GM21619 (cell line): ENCODE measurements around the gene DUSP23.

ENCODE experiments used
- ATAC-seq: cut with Tn5 transposase; IDR thresholded peaks from one replicate; pipeline ENCODE4 v1.9.1; 2021; ENCODE audit not compliant: unreplicated experiment

Gene DUSP23

DNA sequence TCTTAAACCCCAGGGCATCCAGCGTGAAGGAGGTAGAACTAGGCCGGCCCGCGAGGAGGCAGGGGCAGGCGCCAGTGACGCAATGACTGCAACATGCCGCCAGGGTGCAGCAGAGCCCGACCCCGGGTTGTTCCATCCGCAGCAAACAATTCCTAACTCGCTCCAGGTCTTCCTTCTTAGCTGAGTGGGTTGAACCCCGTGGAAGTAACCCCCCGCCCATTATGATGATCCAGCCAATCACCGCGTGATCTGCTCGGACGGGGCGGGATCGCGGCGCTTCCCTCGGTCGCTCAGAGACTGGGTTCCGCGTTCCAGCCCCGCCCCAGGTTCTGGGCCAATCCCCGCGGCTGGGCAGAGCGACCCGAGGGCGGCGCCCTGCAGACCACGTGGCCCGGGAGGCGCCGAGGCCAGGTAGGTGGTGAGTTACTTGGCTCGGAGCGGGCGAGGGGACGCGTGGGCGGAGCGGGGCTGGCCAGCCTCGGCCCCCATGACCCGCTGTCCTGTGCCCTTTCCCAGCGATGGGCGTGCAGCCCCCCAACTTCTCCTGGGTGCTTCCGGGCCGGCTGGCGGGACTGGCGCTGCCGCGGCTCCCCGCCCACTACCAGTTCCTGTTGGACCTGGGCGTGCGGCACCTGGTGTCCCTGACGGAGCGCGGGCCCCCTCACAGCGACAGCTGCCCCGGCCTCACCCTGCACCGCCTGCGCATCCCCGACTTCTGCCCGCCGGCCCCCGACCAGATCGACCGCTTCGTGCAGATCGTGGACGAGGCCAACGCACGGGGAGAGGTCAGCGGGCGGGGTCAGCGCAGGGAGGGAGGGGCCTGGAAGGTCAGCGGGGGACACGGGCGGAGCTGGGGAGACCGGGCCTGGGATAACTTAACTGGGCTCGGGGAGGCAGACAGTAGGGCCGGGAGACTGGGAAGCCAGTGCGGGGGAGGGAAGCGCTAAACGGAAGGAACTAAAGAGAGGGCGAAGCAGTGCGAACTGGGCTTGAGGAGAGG, at the start of gene DUSP23:
DUSP23 (plus strand) TSS at position 380 of the 1,000 bp plus-strand sequence; CDS start at position 519, 139 bp downstream.
- peak; percentile 98 for ATAC-seq

DNA sequence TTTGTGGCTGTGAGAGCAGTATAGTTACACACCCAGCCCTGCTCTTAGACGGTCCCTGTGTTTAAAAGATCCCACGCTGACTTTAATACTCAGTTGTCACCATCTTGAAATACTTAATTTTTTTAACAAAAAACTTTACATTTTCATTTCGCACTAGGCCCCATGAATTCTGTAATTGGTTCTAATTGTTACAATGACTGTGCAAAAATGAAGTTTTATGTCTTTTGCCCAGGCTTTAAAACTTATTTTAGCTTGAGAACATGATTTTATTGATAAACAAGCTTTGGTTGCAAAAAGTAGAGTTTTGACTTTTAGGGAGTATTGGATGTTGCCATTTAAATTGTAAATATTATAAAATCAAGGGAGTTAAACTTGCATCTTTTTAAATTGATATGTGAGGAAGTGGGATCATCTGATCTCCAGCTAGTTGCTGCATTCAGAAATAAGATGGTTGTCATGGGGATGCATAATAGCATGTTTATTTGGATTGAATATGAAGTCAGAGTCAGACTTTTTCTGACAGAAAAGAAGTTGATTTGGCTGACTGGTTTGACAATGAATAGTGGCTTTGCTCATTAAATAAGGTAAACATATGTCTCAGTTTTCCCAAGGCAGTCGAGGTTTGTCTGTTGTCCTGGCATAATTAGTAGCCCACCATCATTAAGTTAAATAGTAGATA, 43.4 kb upstream of the DUSP23 start:
- ATAC-seq, result no peak

DNA sequence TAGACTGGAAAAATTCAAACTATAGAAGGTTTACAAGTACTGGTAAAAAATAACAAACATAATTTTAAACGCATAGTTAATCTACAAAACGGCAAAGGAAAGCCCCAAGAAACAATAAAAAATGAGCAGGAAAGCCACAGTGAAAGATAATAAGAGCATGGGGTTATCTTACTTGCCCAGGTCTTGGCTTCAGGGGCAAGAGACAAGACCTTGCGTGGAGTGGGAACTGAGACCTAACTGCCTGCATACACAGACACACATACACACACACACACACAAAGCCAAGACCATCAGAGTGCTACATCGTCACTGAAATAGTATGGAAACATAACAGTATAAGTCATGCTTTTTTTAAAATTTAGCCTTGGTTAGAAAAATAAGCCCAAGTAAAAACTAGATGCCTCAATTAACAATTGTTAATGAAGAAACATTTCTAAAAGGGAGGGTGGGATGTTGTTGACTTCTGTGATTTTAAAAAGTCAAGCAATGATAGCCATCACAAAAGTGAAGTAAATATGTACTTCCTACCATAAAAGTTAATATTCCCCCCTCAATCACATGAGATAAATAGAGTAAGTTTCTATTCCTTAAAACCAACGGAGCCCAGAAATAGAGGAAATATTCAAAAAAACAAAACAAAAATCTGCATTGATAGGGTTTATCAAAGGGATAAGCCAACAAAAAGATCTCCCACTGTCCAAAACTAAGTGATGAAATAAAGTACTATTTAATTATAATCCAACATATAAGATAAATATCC, 36.9 kb upstream of the DUSP23 start:
- no peak for ATAC-seq

DNA sequence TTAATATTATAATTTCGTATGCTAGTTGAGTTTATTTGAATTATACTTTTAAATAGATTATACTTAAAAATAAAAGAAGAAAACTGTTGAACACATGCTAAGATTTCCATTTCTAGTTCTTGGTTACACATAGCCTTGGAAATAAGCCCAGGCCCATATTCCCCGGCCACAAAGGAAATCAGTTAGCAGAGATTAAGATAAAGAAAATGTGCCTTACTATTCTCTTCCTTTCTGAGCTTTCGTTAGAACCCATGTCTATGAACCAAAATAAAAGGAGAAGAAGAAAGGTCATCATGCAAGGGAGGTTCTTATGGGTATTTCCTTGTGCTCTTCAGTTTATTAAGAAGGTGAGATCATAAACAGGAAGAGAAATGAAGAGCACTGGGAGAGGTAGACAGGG, 34.1 kb upstream of the DUSP23 start:
- no peak for ATAC-seq

GRCh38 chr1:159748370-159748769, 32.4 kb upstream of the DUSP23 start:
- no peak for ATAC-seq

GRCh38 chr1:159749630-159750029, 31.1 kb upstream of the DUSP23 start:
- no peak for ATAC-seq

- ATAC-seq, result no peak
These were observed 30.1 kb upstream of the DUSP23 start for GRCh38 chr1:159750621-159751020.

DNA sequence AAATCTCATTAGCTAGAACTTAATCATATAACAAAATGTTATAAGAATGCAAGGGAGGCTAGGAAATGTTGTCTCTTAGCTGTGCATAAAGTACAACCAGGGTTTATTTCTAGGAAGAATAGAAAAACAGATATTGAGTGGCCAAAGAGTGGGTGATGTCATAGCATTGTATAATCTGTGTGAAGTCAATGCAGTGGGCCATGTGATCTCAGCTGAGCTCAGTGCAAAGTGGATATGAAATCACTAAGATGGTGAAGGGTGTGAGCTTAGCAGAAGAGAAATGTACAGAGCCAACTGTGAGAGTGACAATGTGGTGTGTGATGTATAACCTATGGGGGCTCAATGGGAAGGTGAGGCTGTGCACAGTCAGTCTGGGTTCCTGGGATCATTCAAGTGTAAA, 29.7 kb upstream of the DUSP23 start:
- no peak for ATAC-seq

GRCh38 chr1:159752135-159752580, 28.6 kb upstream of the DUSP23 start:
- no peak for ATAC-seq

- ATAC-seq, result no peak
These were observed 27.4 kb upstream of the DUSP23 start for GRCh38 chr1:159753386-159753785.

GRCh38 chr1:159755451-159756007, 25.2 kb upstream of the DUSP23 start:
- ATAC-seq, result no peak

DNA sequence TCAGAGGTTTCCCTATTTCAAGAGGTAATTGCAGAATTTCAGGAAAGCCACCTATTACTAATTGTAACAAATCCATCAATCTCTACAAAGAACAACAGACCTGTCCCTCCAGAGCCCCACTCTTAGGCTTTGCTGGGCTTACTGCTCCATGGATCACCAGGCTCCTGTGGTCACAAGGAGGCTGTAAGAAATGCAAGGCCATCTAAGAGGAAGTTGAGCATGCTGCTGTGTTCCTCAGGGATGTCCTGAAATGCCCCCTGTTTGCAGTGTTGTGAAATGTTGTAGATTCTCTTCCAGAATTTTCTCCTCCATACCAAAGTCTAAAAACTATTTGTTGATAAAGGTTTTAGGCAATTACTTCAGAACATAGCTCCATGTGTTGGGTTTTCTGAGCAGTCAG, 24.4 kb upstream of the DUSP23 start:
- ATAC-seq, result no peak

GRCh38 chr1:159763686-159764085, 17.1 kb upstream of the DUSP23 start:
- no peak for ATAC-seq

- ATAC-seq, result no peak
These were observed 15.0 kb upstream of the DUSP23 start for GRCh38 chr1:159765806-159766205.

DNA sequence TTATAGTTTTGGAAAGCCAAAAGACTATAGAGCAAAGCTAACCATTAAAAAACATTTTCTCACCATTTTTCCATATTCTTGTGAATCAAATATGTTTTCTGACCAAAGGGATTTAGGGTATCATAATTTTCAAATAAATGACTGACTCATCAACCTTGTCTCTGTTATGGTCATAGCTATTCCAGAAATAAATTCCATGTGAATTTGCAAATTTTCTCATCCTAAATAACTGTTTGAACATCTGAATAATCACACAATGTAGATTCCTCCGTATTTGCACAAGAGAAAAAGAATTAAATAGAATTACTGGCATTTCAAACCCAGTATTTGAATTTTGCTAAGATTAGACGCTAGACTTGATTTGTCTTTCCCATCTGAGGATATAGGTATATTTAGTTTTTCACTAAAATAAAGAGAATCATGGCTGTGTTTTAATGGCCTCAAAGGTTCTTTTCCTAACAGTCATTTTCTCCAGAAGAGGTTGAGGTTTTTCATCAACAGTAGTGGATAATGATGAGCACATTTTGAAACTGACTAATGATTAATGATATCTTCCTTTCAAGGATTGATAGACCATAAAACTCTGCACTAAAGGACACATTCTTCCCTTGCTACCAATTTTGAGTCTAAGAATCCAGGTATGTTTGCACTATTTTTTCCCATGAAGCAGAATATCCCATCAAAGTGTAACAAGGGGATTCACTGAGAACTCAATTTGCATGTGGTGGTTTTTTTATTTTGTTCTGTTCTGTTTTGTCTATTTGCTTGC, 9.5 kb upstream of the DUSP23 start:
- ATAC-seq, result no peak

DNA sequence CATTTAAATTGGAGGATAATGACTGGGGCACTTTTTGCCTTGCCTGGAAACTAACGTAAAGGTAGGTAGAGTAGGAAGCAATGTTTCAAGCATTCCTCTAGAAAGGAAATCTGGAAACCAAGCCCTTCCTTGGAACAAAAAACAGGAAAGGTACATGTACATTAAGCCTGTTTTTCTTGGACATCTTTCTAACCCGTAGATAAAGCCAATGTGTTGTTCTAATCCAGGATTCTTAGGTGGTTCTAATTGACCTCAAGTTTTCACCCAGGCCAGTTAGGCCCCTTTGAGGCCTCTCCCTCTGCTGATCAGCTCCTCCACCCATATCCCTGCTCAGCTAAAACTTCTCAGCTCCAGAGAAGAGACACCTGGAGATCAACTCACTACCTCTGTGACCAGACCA, 6.3 kb upstream of the DUSP23 start:
- no peak for ATAC-seq

- ATAC-seq, result no peak
These were observed 5.0 kb upstream of the DUSP23 start for GRCh38 chr1:159775716-159776115.

DNA sequence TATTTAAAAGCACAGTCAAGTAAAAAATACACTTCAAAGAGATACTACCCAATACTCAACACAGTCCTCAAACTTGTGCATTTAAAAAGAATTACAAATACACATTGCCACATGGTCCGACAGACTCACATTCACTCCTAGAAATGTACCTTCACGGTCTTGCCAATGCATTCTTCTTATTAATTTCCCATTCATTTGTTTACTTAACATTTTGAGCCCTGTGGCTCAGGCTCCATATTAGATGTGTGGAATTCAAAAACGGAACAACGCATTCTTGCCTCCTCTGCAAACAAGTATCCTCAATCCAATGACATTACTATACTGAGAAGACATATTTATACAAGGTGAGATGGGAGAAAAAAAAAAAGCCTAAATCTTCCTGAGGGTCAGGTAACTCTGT, 2.5 kb upstream of the DUSP23 start:
- ATAC-seq, result no peak

DNA sequence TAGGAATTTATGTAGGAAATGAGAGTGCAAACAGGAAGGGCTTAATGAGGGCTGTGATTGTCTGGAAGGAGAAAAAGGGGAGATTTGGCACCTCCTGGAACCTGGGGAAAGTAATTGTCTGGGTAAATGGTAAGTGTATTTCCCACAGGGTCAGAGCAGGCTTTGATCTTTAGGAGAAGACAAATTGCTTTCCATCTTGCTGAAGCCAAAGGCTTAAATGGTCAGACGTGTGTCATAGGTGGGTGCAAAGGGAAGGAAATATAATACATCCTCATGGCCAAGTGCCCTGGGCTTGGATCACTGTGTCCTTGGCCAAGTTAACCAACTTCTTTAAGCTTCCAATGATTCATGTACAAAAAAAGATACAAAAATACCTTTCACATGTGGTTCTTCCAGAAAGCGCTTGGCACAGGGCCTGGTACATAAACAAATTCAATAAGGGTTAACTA, 1.3 kb upstream of the DUSP23 start:
- no peak for ATAC-seq

DNA sequence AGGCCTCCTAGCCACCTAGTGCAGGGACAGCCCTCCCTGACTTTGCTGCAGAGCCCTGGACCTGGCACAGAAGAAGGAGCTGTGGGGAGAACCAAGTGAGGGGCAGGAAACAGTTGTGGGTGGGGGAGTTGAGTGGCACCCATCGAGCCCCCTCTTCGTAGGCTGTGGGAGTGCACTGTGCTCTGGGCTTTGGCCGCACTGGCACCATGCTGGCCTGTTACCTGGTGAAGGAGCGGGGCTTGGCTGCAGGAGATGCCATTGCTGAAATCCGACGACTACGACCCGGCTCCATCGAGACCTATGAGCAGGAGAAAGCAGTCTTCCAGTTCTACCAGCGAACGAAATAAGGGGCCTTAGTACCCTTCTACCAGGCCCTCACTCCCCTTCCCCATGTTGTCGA, 1.2 kb downstream of the DUSP23 start:
- no peak for ATAC-seq
